ENCODE results near the gene C2CD2L. TPM values are rescaled to one million over a fixed set of nuclear protein-coding genes. Genes with fewer than 3 reads are reported as not detected.
A peak's percentile ranks its signal among the peaks of the same experiment; 100 is the strongest.

C2CD2L gene
- total and polyA plus RNA-seq, 2 of the 13 experiments (the other 11 are each of a cell fraction or from before 2014, with no cell fraction given), result 3.7 to 5.5 TPM

DNA sequence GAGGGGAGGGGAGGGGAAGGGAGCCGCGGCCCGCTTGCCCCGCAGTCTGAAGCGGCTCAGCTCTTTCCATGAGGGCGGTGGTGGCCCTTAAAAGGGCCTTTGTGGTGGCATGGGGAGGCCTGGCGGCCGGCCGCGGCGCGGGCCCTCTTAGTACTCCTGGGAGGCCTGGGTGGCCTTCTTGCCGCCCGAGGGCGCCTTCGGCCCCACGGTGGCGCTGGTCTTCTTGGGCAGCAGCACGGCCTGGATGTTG lies 12.4 kb upstream of the C2CD2L start (continued):
- TF ChIP-seq ZFX (CRISPR knock-in tag; IDR thresholded peaks at IDR 0.05; ENCODE audit: low read depth) (peak; percentile 91), ZFY (CRISPR knock-in tag; IDR thresholded peaks at IDR 0.05) (peak; percentile 91), ZNF724P (CRISPR knock-in tag; IDR thresholded peaks at IDR 0.05; ENCODE audit: borderline replicate concordance) (no peak), ZNF30 (CRISPR knock-in tag; IDR thresholded peaks at IDR 0.05) (no peak), HES4 (CRISPR knock-in tag; IDR thresholded peaks at IDR 0.05; ENCODE audit: borderline replicate concordance) (no peak), CREB1 (IDR thresholded peaks at IDR 0.05) (0 out of 2 replicates have a peak, but pooled peaks have one; percentile 1), CREB1 (CRISPR knock-in tag; IDR thresholded peaks at IDR 0.05) (no peak), GABPA (IDR thresholded peaks at IDR 0.05; ENCODE audit: low read depth, low read length) (no peak), GABPA (CRISPR knock-in tag; IDR thresholded peaks at IDR 0.05; ENCODE audit: low read depth) (no peak), STAG1 (CRISPR knock-in tag; IDR thresholded peaks at IDR 0.05) (peak; percentile 55), ZNF788 (CRISPR knock-in tag; IDR thresholded peaks at IDR 0.05; ENCODE audit: borderline replicate concordance) (0 out of 2 replicates have a peak, but pooled peaks have one; percentile 49)
- TF ChIP-seq, protein P1, sequence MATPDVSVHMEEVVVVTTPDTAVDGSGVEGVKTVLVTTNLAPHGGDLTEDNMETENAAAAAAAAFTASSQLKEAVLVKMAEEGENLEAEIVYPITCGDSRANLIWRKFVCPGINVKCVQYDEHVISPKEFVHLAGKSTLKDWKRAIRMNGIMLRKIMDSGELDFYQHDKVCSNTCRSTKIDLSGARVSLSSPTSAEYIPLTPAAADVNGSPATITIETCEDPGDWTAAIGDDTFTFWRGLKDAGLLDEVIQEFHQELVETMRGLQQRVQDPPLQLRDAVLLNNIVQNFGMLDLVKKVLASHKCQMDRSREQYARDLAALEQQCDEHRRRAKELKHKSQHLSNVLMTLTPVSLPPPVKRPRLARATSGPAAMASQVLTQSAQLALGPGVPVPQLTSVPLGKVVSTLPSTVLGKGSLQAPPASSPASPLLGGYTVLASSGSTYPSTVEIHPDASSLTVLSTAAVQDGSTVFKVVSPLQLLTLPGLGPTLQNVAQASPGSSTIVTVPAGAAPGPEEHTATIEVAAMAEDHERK (CRISPR knock-in tag; IDR thresholded peaks at IDR 0.05; ENCODE audit: low read depth), result no peak

DNA sequence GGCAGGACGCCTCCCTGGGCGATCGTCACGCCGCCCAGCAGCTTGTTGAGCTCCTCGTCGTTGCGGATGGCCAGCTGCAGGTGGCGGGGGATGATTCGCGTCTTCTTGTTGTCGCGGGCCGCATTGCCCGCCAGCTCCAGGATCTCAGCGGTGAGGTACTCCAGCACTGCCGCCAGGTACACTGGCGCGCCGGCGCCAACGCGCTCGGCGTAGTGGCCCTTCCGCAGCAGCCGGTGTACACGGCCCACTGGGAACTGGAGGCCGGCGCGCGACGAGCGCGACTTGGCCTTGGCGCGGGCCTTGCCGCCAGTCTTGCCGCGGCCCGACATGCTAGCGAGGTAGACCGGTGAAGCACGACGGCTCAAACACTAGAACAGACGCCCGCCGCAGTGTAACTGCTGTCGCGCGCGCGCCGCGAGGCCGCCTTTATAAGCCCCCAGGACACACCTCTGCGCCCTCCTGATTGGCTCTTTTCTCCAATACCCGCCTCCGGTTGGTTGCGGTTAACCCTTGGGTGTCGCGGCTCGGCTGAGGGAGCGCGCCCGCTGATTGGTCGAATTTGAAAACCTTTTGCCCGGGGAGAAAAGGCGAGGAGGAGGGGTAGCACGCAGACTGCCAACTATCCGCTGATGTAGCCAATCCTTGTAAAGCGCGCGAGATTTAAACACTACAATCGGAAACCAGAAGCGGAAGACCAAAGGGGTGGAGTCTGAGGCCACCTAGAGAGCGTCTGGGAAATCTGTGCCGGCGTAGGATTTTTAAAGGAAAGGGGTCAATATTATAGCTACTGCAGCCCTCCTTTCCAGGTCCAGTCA lies 11.9 kb upstream of the C2CD2L start:
- FAIRE-seq, result peak; percentile 97
- Histone ChIP-seq H3K27me3 (ENCODE audit: control insufficient read depth in 1 of 2, insufficient read depth in 2 of 2, low read length in 2 of 2) (no peaks in the 10 kb centered on the region), H3K36me3 (replicated peaks in 1 of 2; ENCODE audit: control insufficient read depth in 1 of 2, insufficient read depth in 2 of 2, low read length in 2 of 2) (peaks cover 10 to 36% of the 10 kb centered on the region in 2 experiments; a peak in 4 of 5 replicates), H3K4me1 (ENCODE audit: insufficient read depth, low read length) (peaks cover 38% of the 10 kb centered on the region), H2AFZ (ENCODE audit: low read length) (no peak overlapping the region), H4K20me1 (ENCODE audit: insufficient read depth, low read length) (peaks cover 16% of the 10 kb centered on the region), H3K9ac (ENCODE audit: insufficient read depth, low read depth, low read length) (peak overlapping the region; percentile 93), H3K79me2 (ENCODE audit: insufficient read depth, low read length) (peaks cover 37% of the 10 kb centered on the region), H3K9me3 (ENCODE audit: low read length) (no peaks in the 10 kb centered on the region), H3K4me2 (ENCODE audit: low read depth, low read length) (peak overlapping the region; percentile 65), H3K4me3 (replicated peaks in 1 of 3; ENCODE audit: insufficient read depth in 1 of 3, low read depth in 2 of 3, low read length in 3 of 3) (peak overlapping the region; percentile 78 to 93 (median 91)), H3K27ac (ENCODE audit: extremely low read length, insufficient read depth, low read length) (peak overlapping the region; percentile 78)
- peak; percentile 99 for DNase-seq (ENCODE audit: low spot score)
- in situ Hi-C loops (cut with HindIII; ENCODE audit: extremely low pct_ligation_motif_present, low pct_unique_long_range_greater_than_20kb), result no loop called here
- ChIA-PET POLR2A (interaction anchor here (0.6 to 3.1 kb wide), 27 partner anchors 10 to 273 kb away, joined by 3 to 109 read pairs (median 4); partner anchors contain the start of genes C2CD2L, HINFP, HMBS and RPS25), CTCF (ENCODE audit: low intra/inter-chr PET ratio, low total read pairs) (interaction anchor here (1.0 to 1.5 kb wide), 2 partner anchors 28 to 61 kb away, joined by 3 read pairs; partner anchors contain the start of gene VPS11)
- peak; percentile 77 for ATAC-seq
- 3% methylated on average over 25 of the region's 79 CpGs for WGBS (ENCODE audit: low lambda C conversion rate)
- intact Hi-C loops (cut with micrococcal nuclease; ENCODE audit: unreplicated experiment), result loop anchor here (2.0 kb wide), 4 partner anchors 30 to 64 kb away; partner anchors contain the start of genes HYOU1 and SLC37A4
- BruUV-seq (replicated peaks), result TSS peak; percentile 73
- TF ChIP-seq ZNF850 (CRISPR knock-in tag; conservative IDR thresholded peaks at IDR 0.05) (no peak), FIP1L1 (IDR thresholded peaks at IDR 0.05; ENCODE audit: borderline replicate concordance, insufficient read depth, low read depth, low read length) (no peak), SAFB2 (CRISPR knock-in tag; IDR thresholded peaks at IDR 0.05; ENCODE audit: borderline replicate concordance, low read depth) (peak; percentile 75; the same call in 1 of the 2 replicates), ZBTB8A (CRISPR knock-in tag; IDR thresholded peaks at IDR 0.05; ENCODE audit: borderline replicate concordance, low read depth) (no peak), CBFB (CRISPR knock-in tag; IDR thresholded peaks at IDR 0.05) (peak; percentile 82), ZNF766 (CRISPR knock-in tag; IDR thresholded peaks at IDR 0.05; ENCODE audit: borderline replicate concordance) (peak; percentile 55; the same call in 1 of the 2 replicates), ZNF7 (CRISPR knock-in tag; IDR thresholded peaks at IDR 0.05) (no peak), ZNF550 (CRISPR knock-in tag; IDR thresholded peaks at IDR 0.05; ENCODE audit: borderline replicate concordance) (no peak; the same call in 1 of the 2 replicates)
- TF ChIP-seq, protein P2, sequence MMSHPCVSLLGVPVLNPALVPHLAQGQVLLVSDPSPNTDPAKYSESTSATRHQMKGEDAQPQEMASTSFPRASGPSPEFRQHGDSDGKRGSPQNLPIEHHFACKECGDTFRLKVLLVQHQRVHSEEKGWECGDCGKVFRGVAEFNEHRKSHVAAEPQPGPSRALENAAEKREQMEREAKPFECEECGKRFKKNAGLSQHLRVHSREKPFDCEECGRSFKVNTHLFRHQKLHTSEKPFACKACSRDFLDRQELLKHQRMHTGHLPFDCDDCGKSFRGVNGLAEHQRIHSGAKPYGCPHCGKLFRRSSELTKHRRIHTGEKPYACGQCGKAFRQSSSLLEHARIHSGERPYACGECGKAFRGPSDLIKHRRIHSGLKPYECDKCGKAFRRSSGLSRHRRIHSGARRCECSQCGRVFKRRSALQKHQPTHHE (CRISPR knock-in tag; IDR thresholded peaks at IDR 0.05; ENCODE audit: borderline replicate concordance), result peak; percentile 58; the same call in 1 of the 2 replicates

Data from HepG2 (cell line).